ENCODE data around the gene TIA1. TPM values are rescaled to one million over a fixed set of nuclear protein-coding genes. Genes with fewer than 3 reads are reported as not detected.

TIA1 gene
- total RNA-seq, 1 experiment from 2014 or later: 123 TPM

- Histone ChIP-seq H3K4me2 (ENCODE audit: low read length) (no peak overlapping the region), H3K79me2 (ENCODE audit: low read length) (peaks cover 42% of the 10 kb centered on the region), H3K9ac (ENCODE audit: low read length) (no peak overlapping the region), H3K9me3 (ENCODE audit: low read length) (no peaks in the 10 kb centered on the region), H3F3A (ENCODE audit: low read length, unreplicated experiment) (no peaks in the 10 kb centered on the region), H4K20me1 (ENCODE audit: low read length) (0 out of 2 replicates have a peak, but pooled peaks cover 20% of the 10 kb centered on the region), H3K27me3 (ENCODE audit: low read length) (no peaks in the 10 kb centered on the region), H3K27ac (ENCODE audit: low read length) (no peak overlapping the region), H3K36me3 (ENCODE audit: low read depth, low read length) (peaks cover 62% of the 10 kb centered on the region), H3K4me3 (ENCODE audit: low read length) (no peak overlapping the region), H2AFZ (ENCODE audit: low read length) (no peak overlapping the region), H3K4me1 (ENCODE audit: insufficient read depth, low read length) (no peaks in the 10 kb centered on the region), H3K9me2 (replicated peaks; ENCODE audit: low read length) (no peaks in the 10 kb centered on the region)
- intact Hi-C loops (cut with micrococcal nuclease): no loop called here
- no TSS peak for BruUV-seq (replicated peaks)
- ChIA-PET POLR2A (ENCODE audit: unreplicated experiment) (interaction anchor here (1.0 kb wide), 1 partner anchor 11 kb away, joined by 8 read pairs; the partner anchor contains the start of gene SNRPG), CTCF (no interaction called here)
- ATAC-seq: no peak
- TF ChIP-seq CTCF (conservative IDR thresholded peaks at IDR 0.05; ENCODE audit: low read depth, low read length) (no peak), EZH2 (IDR thresholded peaks at IDR 0.05; ENCODE audit: low read length, unreplicated experiment) (no peak), EZH2phosphoT487 (IDR thresholded peaks at IDR 0.05; ENCODE audit: borderline replicate concordance, low read length) (no peak)
- DNase-seq: no peak
Measured at GRCh38 chr2:70282439-70282838, 34.0 kb upstream of the TIA1 start.

GRCh38 chr2:70280242-70280798, 31.9 kb upstream of the TIA1 start:
- no peak overlapping the region for H3K9ac ChIP-seq (ENCODE audit: low read length)
- POLR2A ChIA-PET (ENCODE audit: unreplicated experiment): no interaction called here

More at GRCh38 chr2:70280242-70280798, 31.9 kb upstream of the TIA1 start:
- Histone ChIP-seq H3K9me2 (replicated peaks; ENCODE audit: low read length) (no peaks in the 10 kb centered on the region), H3K9me3 (ENCODE audit: low read length) (no peaks in the 10 kb centered on the region), H4K20me1 (ENCODE audit: low read length) (0 out of 2 replicates have a peak, but pooled peaks cover 11% of the 10 kb centered on the region), H3K4me3 (ENCODE audit: low read length) (no peak overlapping the region), H3F3A (ENCODE audit: low read length, unreplicated experiment) (no peaks in the 10 kb centered on the region), H3K4me2 (ENCODE audit: low read length) (no peak overlapping the region), H3K27me3 (ENCODE audit: low read length) (no peaks in the 10 kb centered on the region), H2AFZ (ENCODE audit: low read length) (no peak overlapping the region), H3K4me1 (ENCODE audit: insufficient read depth, low read length) (no peaks in the 10 kb centered on the region), H3K36me3 (ENCODE audit: low read depth, low read length) (peaks cover 49% of the 10 kb centered on the region), H3K27ac (ENCODE audit: low read length) (no peak overlapping the region), H3K79me2 (ENCODE audit: low read length) (peaks cover 21% of the 10 kb centered on the region)
- TF ChIP-seq EZH2phosphoT487 (IDR thresholded peaks at IDR 0.05; ENCODE audit: borderline replicate concordance, low read length) (no peak), CTCF (conservative IDR thresholded peaks at IDR 0.05; ENCODE audit: low read depth, low read length) (no peak), EZH2 (IDR thresholded peaks at IDR 0.05; ENCODE audit: low read length, unreplicated experiment) (no peak)
- no peak for DNase-seq
- CTCF ChIA-PET: no interaction called here
- peak; percentile 15; the same call in 1 of the 2 replicates for ATAC-seq
- BruUV-seq (replicated peaks): no TSS peak
- intact Hi-C loops (cut with micrococcal nuclease): no loop called here
